ENCODE measurements around the gene SYCE1.
"Not testable (repeated sequence)": the region's sequence is repeated elsewhere in the genome, so short reads cannot be mapped to it uniquely, and the experiment has no call there.

Gene SYCE1, protein sequence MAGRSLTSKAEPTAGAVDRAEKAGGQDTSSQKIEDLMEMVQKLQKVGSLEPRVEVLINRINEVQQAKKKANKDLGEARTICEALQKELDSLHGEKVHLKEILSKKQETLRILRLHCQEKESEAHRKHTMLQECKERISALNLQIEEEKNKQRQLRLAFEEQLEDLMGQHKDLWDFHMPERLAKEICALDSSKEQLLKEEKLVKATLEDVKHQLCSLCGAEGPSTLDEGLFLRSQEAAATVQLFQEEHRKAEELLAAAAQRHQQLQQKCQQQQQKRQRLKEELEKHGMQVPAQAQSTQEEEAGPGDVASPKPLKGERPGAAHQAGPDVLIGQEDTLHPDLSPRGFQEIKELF

DNA sequence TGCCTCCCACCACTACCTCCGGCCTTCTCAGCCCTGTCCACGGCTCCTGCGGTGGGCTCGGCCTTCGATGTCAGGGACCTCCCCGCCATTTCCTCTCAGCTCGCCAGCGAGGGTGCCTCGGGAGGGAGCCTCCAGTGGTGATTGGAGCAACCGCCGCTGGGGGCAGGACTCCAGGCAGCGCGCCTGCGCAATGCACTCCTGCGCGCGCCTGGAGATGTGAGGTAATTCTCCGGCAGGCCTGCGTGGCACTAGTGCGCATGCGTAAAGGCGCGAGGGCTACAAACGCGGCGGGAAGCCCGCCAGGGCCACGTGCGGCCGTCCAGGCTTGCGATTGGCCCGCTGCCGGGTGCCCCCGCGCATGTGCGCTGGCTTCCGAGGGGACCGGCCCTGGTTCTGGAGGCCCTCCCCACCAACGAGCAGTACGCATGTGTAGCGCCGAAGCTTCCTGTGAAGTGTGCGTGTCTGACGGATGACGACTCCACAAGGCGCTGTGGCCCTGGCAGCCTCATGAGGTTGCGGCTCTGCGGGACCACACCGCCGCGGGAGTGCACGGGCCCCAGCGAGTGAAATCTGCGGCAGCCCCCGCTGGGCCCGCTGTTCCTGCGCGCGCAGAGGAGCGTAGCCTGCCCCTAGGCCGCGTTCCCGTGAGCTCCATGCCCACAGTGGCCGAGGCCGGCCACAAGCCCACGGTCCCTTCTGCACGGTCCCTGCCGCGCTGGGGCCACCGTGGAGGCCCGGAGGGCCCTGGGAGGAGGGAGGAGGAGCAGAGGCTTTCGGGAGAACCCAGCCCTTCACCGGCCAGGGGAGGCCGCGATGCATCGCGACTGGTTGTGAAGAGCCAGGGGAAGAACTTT, at the start of gene SYCE1:
Gene SYCE1, minus strand, starts transcription at position 143 of the 854 bp plus-strand sequence. Its CDS starts 54 bp downstream, at position 89.
- no peak for DNase-seq

DNA sequence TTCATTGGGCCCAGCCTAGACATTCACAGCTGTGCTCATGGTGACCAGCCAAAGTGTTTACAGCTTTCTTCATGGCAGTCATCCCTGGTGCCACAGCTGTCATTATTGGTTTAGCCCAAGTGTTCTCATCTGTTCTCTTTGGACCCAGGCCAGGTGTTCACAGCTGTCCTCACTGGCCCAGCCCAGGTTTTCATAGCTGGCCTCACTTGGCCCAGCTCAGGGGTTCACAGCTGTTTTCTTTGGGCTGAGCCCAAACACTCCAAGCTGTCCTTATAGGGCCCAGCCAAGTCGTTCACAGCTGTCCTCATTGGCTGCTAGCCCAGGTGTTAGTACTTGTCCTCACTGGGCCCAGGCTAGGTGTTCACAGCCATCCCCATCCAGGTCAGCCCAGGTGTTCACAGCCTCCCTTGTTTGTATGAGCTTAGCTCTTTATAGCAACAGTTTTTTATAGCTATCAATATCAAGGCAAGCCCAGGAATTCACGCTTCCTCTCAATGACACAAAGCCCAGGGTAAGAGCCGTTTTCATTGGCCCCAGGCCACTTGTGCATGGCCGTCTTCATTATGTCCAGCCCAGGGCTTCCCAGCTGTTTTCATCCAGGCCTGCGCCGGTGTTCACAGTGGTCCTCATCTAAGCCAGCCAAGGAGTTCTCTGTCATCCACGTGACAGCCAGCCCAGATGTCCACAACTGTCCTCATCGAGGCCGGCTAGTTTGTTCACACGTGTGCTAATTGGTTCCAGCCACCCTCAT, 49.6 kb upstream of the SYCE1 start:
- DNase-seq: no peak

DNA sequence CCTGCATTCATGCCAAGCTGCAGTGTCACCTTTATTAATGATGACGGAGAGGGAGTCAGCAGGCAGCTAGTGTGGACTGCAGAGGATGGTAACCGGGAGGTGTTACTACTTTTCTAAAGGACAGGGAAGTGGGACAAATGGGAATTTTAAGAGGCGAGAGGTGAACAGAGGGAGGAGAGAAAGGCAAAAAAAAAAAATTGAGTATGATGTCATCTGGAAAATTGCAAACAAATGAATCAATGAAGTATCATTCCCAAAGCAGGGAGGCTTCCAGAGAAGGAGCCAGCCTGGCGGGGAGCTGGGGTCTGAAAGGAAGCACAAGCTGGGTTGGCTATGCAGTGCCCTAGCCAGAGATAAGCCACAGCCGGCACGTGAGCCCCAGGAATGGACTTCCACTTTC, 48.3 kb upstream of the SYCE1 start:
- DNase-seq: no peak

DNA sequence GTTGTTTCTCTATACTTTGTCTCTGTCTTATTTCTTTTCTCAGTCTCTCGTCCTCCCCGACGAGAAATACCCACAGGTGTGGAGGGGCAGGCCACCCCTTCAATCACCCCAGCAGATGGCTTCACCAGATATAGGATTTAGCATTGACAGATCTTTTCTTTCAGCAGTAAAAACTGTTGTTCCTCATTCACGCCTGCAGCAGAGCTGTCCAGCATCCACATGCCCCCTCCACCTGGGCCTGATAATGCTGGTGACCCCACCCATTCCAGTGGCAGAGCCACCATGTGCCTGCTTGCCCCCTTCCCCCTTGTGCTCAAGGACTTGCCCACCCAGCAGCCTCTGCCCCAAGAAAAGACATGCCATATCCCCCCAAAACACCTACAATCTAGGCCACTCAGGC, 45.7 kb upstream of the SYCE1 start:
- DNase-seq: no peak

DNA sequence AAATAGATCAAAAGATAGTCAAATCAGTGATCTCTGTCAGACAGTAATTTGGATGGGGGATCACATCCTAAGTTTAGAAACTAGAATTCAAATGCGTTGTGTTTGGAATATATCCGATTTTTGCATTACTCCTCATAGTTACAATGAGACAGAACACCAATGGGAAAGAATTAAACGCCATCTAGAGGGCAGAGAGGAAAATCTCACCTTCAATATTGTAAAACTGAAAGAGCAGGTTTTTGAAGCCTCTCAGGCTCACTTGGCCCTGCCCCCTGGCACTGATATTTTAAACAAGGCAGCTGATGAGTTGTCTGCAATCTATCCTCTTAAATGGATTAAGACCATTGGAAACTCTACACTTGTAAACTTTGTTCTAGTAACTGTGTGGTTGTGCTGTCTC, 43.5 kb upstream of the SYCE1 start:
- DNase-seq: peak; percentile 22

DNA sequence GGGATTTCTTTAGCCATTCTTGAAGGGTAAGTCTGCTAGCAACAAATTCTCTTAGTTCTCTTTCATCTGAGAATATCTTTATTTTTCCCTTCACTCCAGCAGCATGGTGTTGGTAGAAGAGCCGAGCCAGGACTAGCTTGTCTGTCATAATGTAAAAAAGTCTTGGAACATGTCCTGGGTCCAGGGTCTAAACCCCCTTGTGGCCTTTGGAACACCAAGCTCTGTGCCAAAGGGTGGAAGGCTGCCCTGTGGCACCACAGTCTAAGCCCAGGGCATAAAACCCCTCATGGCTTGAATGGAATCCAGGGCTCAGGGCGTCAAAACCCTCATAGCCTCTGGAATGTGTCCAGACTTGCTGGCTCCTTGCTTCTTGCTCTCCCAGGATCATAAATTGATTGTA, 38.1 kb upstream of the SYCE1 start:
- DNase-seq: not testable (repeated sequence)

DNA sequence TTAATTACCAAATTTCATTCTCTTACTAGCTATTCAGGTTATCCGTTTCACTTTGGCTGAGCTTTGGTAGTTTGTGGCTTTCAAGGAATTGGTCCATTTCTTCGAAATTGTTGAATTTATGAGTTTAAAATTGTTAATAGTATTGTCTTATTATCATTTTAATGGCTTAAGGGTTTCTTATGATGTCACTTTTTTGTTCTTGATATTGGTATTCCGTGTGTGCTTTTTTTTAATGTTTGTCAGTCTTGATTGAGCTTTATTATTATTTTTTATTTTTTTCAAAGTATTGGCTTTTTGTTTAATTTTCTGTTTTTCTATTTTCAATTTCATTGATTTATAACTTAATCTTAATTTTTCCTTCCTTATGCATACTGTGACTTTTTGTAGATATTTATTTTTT, 35.3 kb upstream of the SYCE1 start:
- no peak for DNase-seq

DNA sequence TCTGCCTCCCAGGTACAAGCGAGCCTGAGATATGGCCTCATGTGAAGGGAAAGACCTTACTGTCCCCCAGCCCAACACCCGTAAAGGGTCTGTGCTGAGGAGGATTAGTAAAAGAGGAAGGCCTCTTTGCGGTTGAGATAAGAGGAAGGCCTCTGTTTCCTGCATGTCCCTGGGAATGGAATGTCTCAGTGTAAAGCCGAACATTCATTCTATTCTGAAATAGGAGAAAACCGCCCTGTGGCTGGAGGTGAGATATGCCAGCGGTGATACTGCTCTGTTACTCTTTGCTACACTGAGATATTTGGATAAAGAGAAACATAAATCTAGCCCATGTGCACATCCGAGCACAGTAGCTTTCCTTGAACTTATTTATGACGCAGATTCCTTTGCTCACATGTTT, 34.5 kb upstream of the SYCE1 start:
- DNase-seq: not testable (repeated sequence)

DNA sequence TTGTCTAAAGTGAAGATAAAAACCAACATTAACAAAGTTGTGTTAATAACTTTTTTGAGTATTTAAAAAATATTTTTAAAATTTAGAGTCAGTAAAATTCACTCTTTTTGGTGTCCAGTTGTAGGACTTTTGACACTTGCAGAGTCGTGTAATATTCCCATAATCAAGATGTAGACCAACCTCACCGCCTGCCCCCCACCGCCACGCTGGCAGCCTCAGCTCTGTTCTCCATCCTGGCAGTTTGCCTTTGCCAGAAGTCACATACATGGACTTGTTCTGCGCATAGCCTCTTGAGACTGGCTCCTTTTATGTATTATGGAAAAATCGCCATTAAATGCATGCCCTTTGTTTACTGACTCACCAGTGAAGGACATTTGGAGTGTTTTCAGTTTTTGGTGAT, 27.3 kb upstream of the SYCE1 start:
- DNase-seq: no peak

DNA sequence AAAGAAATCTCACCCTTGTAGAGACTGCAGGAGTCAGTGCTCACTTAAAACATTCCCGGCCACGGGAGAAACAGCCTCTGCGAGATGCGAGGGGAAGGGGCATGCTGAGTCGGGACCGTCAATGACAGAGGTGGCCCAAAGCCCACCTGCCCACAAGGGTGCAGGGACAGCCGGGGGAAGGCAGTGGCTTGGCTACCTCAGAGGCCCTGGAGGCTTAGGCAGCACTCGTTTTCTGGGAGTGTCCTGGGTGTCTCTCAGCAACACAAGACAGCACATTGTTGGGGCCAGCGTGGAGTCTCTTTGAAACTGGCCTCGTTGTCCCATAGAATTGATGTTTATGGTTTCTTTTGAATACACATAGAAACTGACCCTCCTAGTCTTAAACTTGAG, 25.6 kb upstream of the SYCE1 start:
- DNase-seq: no peak

DNA sequence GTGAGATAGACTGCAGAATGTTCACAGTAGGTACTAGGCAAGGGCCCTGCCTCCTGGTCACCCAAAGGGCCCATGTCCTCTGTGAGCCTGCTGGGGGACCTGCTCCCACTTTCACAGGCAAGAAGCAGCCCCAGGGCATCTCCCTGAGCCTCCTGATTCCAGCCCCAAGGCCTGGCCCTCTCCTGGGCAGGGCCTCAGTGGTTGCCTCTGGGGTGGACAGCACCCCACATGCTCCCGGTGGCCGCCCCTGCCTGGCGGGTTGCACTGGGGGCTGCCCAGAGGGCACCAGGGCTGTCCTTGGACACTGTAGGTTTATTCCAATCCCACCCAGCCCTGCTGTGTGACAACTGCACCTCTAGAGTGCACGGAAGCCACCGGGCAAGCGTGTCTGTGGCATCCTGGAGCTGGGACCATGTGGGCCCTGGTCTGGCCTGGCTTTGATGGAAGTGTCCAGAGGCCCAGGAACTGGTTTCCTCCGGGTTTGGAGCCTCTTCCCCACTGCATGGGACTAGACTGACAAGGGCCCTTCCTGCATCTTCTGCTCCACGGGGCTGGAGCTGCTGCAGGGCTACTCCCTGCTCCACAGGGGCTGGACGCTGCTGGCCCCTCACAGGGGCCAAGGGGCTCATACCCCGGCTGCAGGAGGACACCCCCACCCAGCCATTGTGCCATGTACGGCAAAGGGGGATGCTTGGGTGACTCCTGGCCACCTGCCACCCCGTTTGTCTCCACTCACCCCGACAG, 25.0 kb upstream of the SYCE1 start:
- no peak for DNase-seq

DNA sequence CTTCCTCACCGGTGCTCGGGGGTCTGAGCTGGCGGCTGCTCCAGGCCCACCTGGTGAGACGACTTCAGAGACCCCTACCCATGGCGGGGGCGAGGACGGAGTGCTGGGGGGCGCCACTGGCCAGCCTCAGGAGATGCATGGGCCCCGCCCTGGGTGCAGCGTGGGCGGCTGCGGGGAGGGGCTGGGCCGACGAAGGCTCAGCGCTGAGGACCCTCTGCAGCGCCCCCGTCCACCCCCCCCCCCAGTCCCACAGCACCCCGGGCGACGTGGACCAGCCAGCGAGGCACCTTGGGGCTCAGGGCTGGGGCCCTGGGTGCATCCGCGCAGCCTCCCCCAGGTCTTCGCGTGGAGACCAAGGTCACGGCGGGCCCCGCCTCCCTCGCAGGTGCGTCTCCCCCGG, 11.7 kb upstream of the SYCE1 start:
- DNase-seq: not testable (repeated sequence)

DNA sequence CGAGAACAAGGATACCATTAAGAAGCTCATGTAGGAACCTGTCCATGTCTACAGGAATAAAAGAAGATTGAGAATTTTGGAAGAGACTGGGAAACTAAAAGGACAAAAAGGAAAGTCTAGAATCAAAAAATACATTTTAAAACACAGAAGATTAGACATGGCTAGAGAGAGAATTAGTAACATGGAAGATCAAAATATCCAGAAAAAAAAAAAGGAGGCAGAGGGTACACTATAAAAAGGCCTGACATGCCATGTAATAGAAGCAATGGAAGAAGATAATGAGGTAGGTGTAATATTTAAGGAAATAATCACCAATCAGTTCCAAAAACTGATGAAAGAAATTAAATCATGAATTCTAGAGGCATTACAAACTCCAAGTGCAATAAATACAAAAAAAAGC, 8.1 kb upstream of the SYCE1 start:
- not testable (repeated sequence) for DNase-seq

DNA sequence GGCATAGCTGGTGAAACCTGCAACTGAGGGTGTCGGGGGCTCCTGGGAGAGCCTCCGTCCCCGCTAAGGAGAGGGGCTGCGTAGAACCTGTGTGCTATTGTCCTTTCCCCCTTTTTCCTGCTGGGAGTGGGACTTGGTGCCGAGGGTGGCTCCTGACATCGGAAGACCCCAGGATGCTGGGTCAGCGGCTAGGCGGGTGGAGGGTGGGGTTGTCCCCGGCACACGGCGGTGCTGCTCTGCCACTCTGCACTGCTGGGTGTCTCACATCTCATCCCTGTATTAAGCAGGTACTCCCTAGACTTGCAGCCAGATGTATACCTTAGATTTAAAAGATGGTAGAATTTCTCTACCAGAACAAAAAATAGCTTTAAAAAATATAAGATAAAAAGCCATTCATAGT, 6.7 kb upstream of the SYCE1 start:
- DNase-seq: not testable (repeated sequence)

DNA sequence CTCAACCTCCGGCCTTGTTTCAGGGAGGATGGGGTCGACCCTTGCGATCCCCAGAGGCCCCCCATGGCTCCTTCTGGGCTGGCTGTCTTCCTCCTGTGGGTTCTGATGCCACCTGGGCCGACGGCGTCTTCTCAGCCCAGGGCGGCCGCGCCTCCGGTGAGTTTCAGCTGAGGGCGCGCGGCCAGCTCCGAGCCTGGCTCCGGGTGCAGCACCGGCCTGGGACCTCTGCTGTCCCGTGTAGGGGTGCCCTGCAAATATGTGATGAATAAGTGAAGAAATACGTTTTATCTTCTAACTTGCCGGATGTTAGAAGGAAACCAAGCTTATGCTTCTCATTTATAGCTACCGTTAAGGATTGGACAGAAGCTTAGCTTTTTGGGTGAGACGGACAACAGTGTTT, 4.4 kb upstream of the SYCE1 start:
- DNase-seq: not testable (repeated sequence)

DNA sequence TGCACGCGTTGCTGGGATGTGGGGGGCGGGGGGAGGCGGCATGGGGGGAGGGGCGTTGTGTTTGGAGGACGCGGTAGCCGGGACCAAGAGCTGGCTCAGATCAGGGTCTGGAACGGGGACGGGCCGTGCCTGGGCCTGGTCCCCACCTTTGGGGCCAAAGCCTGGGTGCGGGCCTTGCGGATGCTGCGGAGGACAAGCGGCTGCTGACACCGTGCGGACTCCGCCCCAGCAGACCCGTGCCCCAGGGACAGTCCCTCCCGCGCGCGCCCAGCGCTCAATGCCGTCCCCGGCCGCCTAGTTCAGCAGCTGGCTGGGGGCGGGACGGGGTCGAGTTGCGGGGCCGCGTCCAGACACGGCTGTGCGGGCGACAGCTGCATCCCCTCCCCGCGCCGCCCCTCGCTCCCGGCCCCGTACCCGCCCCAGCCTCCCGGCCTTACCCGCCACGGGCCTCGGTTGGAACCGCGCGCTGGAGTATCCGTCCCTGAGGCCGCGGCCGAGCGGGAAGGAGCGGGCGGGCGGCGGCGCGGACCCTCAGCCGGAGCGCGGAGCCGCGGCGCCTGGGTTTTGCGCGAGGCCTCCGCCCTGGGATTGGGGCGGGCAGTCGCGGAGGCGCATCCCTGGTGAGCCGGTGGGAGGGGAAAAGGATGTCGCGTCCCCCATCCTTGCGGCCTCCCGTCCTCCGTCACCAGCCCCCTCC, 3.6 kb upstream of the SYCE1 start:
- not testable (repeated sequence) for DNase-seq

DNA sequence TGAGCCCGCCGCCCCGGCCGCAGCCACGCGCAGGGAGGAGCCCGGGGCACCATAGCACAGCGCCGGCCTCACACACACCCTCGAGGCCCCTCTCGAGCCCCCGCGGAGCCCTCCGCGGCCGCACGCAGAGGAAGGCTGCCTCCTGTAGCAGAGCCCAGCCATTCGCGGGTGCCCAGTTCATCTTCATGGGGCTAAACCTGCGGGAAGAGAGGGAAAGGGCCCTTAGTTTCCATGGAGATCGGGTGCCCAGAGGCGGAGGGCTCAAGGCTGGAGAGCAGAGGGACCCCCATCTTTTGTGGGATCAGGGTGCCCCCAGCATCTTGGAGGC, 2.9 kb upstream of the SYCE1 start:
- no peak for DNase-seq

DNA sequence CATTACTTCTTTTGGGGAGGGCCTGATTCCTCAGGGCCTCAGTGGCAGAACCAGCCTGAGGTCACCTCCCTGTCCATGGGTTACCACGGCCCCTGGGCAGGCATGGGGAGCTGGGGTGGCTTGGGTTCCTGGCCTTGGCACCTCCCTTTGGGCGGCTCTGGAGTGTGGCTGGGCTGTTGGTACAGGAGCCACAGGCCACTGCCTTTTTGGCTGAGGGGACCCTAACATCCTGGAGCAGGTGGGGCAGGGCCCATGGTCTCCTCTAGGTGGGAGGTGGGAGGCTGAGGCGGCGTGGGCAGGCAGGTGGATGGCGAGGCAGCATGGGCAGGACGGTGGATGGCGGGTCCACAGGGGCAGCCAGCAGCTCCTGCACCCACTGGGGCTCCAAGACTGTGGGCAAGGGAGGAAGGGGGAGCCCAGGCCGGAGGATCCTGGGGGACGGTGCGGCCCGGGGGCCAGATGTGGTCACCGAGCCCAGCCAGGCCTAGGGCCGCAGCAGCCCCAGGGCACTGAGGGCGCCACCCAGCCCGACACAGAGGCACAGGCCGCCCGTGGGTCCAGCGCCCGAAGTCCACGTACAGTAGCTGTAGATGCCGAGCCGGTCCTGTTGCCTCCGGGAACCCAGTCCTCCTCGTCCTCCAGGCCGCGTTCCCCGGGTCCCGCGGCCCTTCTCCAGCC, 2.4 kb upstream of the SYCE1 start:
- DNase-seq: no peak

DNA sequence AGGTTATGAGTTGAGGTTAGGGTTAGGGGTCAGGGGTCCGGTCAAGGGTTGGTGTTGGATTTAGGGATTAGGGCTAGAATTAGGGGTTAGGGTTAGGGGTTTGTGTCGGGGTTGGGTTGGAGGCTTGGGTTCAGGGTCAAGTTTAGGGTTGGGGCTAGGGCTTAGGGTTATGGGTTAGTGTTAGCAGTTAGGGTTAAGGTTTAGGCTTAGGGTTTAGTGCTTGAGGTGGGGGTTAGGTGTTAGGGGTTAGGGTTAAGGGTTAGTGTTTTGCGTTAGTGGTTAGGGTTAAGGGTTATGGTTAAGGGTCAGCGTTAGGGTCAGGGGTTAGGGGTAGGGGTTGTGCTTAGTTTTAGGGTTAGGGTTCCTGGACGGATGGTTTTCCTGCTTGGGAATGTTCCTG, 1.7 kb upstream of the SYCE1 start:
- no peak for DNase-seq

DNA sequence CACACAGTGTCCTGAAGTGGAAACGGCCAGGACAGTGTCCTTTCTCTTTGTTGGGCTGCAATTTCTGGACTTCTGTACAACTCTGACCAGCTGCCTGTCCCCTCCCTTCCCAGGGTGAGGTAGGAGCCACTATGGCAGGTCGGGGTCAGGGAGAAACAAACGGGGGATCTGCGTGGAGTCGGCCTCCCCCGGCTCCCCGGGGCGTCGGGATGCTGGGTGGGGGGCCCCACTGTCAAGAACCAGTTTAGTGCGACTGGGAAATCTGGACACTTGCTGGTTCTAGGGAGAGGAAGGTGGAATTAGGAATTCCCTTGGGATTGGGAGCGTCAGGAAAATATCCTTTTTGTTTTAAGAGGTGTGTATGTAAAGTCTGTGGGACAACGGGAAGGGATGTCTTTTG, 567 bp downstream of the SYCE1 start:
- no peak for DNase-seq

DNA sequence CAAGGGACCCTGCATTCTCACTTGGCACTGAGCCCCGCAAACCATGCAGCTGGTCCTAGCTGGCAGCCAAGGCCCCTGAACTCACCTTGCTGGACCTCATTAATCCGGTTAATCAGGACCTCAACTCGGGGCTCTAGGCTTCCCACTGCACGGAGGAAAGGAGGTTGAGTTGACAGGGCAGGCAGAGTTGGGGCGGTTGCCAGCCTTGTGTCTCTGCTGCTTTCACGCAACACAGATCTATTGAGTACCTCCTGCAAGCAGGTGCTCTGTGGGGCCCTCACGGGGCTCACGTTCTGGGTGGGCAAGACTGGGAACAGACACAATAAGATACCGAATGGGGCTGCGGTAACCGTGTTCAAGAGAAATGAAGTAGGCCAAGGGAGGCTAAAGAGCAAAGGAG, 6.2 kb downstream of the SYCE1 start:
- no peak for DNase-seq

DNA sequence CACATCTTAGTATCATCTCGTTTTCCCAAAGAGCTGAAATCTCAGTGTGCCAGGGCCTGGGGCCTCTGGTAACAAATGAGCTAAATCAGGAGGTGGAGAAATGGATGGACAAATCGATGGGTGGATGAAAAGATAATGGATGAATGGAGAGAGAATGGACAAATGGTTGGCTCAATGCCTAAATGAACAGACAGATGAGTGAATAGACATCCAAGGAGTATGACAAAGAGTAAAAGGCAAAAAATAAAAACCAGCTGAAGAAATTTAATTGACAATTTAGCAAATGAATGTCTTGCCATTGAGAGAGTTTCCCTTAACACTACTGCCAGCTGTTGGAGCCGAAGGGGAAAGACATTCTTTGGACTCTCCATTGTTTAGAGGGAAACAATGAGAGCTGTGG, 8.0 kb downstream of the SYCE1 start:
- no peak for DNase-seq

Data from NCI-H146 (cell line).